Large intestine (tissue), 3 donors: Measurements from ENCODE around the gene PRPH. TPM values are rescaled to one million over a fixed set of nuclear protein-coding genes. Genes with fewer than 3 reads are reported as not detected.
"Not testable (repeated sequence)": the region's sequence is repeated elsewhere in the genome, so short reads cannot be mapped to it uniquely, and the experiment has no call there.

Experiments used
- DNase-seq, 2 donors: peaks; one replicate each; pipeline versions ENCODE4 v3.0.0 to v3.0.0-alpha.2; 2013
- H3K27ac ChIP-seq: one replicate; pipeline ENCODE4 v1.5.1; 2013; ENCODE audit warnings: low read length
- H3K27me3 ChIP-seq: 2 replicates; pipeline ENCODE4 v1.6.1; 2013; ENCODE audit warnings: low read length; ENCODE audit not compliant: control insufficient read depth, insufficient read depth
- H3K36me3 ChIP-seq: 2 replicates; pipeline ENCODE4 v1.6.1; 2013; ENCODE audit warnings: low read length; ENCODE audit not compliant: control insufficient read depth, insufficient read depth
- H3K4me1 ChIP-seq: one replicate; pipeline ENCODE4 v1.6.1; 2013; ENCODE audit warnings: low read length; ENCODE audit not compliant: control insufficient read depth, insufficient read depth
- H3K4me3 ChIP-seq: one replicate; pipeline ENCODE4 v1.5.1; 2013; ENCODE audit warnings: low read length
- H3K9me3 ChIP-seq: one replicate; pipeline ENCODE4 v1.6.1; 2013; ENCODE audit warnings: mild to moderate bottlenecking, low read depth, low read length, moderate library complexity; ENCODE audit not compliant: control insufficient read depth
- WGBS: methylation state at CpG from one replicate; pipeline ENCODE4 v1.1.5; 2013; ENCODE audit warnings: low lambda C conversion rate; ENCODE audit not compliant: insufficient coverage; 5-methylcytosine and 5-hydroxymethylcytosine counted together
- polyA plus RNA-seq: library from polyadenylated mRNA; unstranded; fragments of 120-200 nt; gene quantifications from one replicate; pipeline ENCODE4 v1.2.1, GENCODE V29; 2013

The PRPH gene
- polyA plus RNA-seq, 1 donor, result 115 TPM

DNA sequence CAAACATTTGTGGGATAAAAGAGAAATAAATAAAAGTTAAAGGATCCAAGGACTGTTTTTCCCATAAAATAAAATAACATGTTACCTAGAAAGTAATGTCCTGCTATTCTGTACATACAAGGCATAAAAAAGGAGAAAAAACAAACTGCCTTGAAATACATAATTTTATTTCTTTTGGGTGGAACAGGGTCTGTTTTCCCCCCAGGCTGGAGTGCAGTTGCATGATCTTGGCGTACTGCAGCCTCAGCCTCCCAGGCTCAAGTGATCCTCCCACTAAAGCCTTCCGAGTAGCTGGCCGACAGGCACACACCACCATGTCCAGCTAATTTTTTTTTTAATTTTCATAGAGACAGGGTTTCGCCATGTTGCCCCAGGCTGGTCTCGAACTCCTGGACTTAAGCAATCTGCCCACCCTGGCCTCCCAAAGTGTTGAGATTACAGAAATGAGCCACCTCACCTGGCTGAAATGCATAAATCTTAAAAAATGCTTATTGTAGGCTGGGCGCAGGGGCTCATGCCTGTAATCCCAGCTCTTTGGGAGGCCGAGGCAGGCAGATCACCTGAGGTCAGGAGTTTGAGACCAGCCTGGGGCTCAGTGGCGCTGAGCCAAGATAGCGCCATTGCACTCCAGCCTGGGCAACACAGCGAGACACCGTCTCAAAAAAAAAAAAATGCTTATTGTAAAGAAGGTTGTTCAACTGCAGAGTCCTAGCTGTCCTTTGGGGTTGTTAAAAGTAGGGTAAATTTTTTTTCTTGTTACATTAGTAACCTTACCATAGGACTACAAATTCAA, 34.2 kb upstream of the PRPH start:
- H3K4me1 ChIP-seq, result peaks cover 2% of the 10 kb centered on the region
- no peaks in the 10 kb centered on the region for H3K27me3 ChIP-seq
- WGBS, result 100% methylated on average over 3 of the region's 11 CpGs
- no peak for DNase-seq
- no peak overlapping the region for H3K4me3 ChIP-seq
- no peak overlapping the region for H3K27ac ChIP-seq
- peaks cover under 1% of the 10 kb centered on the region for H3K9me3 ChIP-seq
- H3K36me3 ChIP-seq, result no peaks in the 10 kb centered on the region

DNA sequence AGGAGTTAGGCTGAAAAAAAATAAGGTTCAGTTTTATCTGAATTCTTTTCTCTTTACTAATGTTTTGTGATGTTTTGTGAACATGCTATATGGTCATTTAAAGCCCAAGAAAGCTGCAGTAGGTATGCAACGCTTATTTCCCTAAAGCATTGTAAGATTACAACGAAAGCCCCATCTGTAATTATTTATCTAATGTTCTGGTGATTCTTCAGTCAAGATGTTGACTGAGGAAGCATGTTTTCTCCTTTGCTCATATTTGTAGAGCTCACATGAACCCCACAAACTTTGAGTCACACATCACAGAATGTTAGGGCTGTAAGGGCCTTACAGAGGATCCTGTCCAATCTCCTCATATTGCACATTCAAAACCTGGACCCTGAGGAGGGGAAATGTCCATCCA, 33.2 kb upstream of the PRPH start:
- H3K4me1 ChIP-seq, result peaks cover 4% of the 10 kb centered on the region
- no peak for DNase-seq
- H3K9me3 ChIP-seq, result peaks cover 10% of the 10 kb centered on the region
- no peak overlapping the region for H3K27ac ChIP-seq
- no peak overlapping the region for H3K4me3 ChIP-seq
- WGBS, result no CpG with 5 or more reads among the region's 2 CpGs
- no peaks in the 10 kb centered on the region for H3K36me3 ChIP-seq
- H3K27me3 ChIP-seq, result no peaks in the 10 kb centered on the region

DNA sequence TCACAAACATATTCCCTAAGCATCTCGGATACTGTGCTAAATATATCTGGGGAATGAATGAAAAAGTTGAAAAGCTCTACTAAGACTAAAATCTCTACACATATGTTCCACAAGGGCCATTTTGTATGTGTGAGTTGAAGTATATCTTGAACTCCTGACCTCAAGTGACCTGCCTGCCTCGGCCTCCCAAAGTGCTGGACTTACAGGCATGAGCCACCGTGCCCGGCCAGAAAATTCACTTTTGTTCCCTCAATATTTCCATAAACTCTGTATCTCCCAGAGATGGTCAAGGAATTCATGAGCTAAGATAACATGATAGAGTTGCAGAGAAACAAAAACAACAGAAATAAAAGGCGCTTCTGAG, 31.6 kb upstream of the PRPH start:
- WGBS, result no CpG with 5 or more reads among the region's 5 CpGs

DNA sequence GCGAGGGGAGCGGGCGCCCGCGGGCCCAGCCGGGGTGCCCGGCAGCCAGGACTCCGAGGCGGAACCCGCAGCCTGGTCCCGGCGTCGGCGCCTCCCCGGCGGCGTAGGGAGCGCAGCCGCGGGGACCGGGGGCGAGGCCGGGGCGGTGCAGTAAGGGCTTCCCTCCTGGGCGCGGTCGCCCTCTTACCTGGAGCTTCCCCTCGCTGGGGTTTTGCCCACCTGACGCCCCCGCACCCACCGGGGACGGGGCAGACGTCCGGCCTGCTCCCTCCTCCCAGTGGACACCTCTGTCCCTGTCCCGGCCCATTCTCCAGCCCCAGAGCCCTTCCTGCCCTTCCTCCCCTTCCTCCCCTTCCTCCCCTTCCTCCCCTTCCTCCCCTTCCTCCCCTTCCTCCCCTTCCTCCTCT, 30.5 kb upstream of the PRPH start:
- peaks cover 23% of the 10 kb centered on the region for H3K4me1 ChIP-seq
- no peak for DNase-seq
- no CpG with 5 or more reads among the region's 35 CpGs for WGBS

More for the DNA sequence above, 31.6 kb upstream of the PRPH start:
- no peak overlapping the region for H3K27ac ChIP-seq
- peaks cover 3% of the 10 kb centered on the region for H3K36me3 ChIP-seq
- peaks cover 10% of the 10 kb centered on the region for H3K9me3 ChIP-seq
- no peak overlapping the region for H3K4me3 ChIP-seq
- DNase-seq, result no peak
- no peaks in the 10 kb centered on the region for H3K27me3 ChIP-seq
- peaks cover 17% of the 10 kb centered on the region for H3K4me1 ChIP-seq

DNA sequence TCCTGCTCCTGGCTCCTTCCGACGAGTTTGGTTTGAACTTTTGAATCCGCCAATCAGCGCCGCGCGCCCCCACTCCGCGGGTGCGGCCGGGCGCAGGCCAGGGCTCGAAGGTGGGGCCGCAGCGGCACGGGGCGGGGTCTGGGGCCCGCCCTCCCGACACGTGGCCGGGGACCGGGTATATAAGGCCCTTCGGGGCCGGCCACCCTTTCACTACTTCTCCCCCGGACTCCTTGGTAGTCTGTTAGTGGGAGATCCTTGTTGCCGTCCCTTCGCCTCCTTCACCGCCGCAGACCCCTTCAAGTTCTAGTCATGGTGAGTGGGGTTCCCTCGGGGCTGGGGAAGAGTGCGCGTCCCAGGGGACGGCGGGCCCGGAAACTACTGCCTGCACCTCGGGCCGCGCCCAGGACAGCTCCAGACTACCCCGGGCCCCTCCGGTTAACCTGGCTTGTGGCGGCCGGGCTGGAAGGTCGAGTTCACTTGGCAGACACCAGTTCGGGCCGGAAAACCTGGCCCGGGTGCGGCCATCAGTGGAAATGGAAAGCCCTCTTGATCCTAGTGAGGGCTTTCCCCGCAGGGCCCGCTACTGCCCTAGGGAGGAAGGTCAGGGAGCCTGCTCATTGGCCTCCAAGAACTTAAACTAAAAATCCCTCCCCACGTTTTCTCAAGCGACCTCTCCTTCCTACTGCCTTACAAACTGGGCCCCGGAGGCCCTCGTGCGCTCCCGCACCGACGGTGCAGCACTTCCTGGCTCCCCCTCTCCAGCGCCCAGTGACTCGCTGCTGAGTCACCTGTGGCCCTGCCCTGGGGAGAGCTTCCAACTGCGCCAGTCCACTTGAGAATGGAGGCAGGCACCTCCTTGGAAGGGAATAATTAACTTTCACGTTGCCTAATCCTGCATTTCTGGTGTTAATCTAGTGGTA, 29.8 kb upstream of the PRPH start, which contains the start of gene TUBA1C:
TSS of gene TUBA1C (plus strand) at position 210 of the 920 bp plus-strand sequence. CDS start at position 310, 100 bp downstream.
- no CpG with 5 or more reads among the region's 61 CpGs for WGBS

More for the DNA sequence above, 30.5 kb upstream of the PRPH start:
- Histone ChIP-seq H3K9me3 (peaks cover 10% of the 10 kb centered on the region), H3K36me3 (peaks cover 3% of the 10 kb centered on the region), H3K27me3 (no peaks in the 10 kb centered on the region), H3K4me3 (peak overlapping the region; percentile 90), H3K27ac (peak overlapping the region; percentile 81)

DNA sequence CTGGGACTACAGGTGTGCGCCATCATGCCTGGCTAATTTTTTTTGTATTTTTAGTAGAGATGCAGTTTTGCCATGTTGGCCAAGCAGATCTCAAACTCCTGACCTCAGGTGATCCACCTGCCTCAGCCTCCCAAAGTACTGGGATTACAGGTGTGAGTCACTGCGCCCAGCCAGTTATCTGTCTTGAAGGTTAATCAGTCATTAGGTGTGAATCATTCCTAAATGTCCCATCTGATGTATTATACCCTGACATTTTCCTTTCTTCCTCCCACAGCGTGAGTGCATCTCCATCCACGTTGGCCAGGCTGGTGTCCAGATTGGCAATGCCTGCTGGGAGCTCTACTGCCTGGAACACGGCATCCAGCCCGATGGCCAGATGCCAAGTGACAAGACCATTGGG, 25.8 kb upstream of the PRPH start:
- not testable (repeated sequence) for H3K4me3 ChIP-seq, H3K27me3 ChIP-seq, H3K27ac ChIP-seq, DNase-seq
- peaks cover 10% of the 10 kb centered on the region for H3K9me3 ChIP-seq
- WGBS, result 100% methylated on average over 1 of the region's 6 CpGs
- H3K36me3 ChIP-seq, result peaks cover 42% of the 10 kb centered on the region
- peaks cover 23% of the 10 kb centered on the region for H3K4me1 ChIP-seq

More for the DNA sequence above, 29.8 kb upstream of the PRPH start, which contains the start of gene TUBA1C:
- Histone ChIP-seq H3K4me1 (peaks cover 23% of the 10 kb centered on the region), H3K27me3 (no peaks in the 10 kb centered on the region), H3K36me3 (peaks cover 10% of the 10 kb centered on the region), H3K4me3 (peak within 1 kb of the TSS; percentile 90), H3K27ac (peak within 1 kb of the TSS; percentile 98), H3K9me3 (peaks cover 10% of the 10 kb centered on the region)
- DNase-seq, result peak; percentile 94 to 97

DNA sequence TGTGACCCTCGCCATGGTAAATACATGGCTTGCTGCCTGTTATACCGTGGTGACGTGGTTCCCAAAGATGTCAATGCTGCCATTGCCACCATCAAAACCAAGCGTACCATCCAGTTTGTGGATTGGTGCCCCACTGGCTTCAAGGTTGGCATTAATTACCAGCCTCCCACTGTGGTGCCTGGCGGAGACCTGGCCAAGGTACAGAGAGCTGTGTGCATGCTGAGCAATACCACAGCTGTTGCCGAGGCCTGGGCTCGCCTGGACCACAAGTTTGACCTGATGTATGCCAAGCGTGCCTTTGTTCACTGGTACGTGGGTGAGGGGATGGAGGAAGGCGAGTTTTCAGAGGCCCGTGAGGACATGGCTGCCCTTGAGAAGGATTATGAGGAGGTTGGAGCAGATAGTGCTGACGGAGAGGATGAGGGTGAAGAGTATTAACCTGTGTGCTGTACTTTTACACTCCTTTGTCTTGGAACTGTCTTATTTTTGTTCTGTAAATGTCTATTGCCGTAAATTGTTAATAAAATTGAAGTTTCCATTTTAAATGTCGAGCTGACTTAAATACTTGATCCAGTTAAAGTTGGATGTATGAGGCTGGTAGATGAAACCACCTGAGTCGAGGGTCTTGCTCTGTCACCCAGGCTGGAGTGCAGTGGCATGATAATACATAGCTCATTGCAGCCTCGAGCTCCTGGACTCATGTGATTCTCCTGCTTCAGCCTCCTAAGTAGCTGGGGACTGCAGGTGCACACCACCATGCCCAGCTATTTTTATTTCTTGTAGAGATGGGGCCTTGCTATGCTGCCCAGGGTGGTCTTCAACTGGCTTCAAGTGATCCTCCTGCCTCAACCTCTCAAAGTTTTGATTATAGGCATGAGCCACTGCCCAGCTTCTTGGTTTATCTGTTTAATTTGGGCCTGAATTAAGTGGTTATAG, 21.9 kb upstream of the PRPH start:
- H3K4me1 ChIP-seq, result peaks cover 6% of the 10 kb centered on the region
- peaks cover 42% of the 10 kb centered on the region for H3K36me3 ChIP-seq

DNA sequence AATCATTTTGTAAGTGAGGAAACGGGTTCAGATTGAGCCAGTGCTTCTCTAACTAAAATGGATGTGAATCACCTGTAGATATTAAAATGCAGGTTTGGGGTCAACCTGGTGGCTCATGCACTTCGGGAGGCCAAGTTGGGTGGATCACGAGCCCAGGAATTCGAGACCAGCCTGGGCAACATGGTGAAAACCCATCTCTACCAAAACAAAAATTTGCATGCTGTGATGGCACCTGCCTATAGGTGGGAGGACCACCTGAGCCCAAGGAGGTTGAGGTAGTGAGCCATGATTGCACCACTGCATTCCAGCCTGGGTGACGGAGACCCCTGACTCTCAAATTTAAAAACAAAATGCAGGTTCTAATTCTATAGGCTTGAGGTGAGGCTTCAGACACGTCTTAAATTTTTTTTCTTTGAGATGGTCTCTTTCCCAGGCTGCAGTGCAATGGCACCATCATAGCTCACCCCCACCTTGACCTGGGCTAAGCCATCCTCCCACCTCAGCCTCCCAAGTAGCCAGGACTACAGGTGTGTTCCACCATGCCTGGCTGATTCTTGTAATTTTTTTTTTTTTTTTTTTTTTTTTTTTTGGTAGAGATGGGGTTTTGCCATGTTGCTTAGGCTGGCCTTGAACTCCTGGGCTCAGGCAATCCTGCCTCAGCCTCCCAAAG, 21.1 kb upstream of the PRPH start:
- H3K4me3 ChIP-seq, result no peak overlapping the region
- WGBS, result no CpG with 5 or more reads among the region's 6 CpGs
- H3K27me3 ChIP-seq, result no peaks in the 10 kb centered on the region
- peaks cover 1% of the 10 kb centered on the region for H3K4me1 ChIP-seq
- no peak overlapping the region for H3K27ac ChIP-seq
- H3K36me3 ChIP-seq, result peaks cover 42% of the 10 kb centered on the region
- no peak for DNase-seq
- H3K9me3 ChIP-seq, result no peaks in the 10 kb centered on the region

More for the DNA sequence above, 21.9 kb upstream of the PRPH start:
- Histone ChIP-seq H3K9me3 (no peaks in the 10 kb centered on the region), H3K4me3 (no peak overlapping the region), H3K27me3 (no peaks in the 10 kb centered on the region), H3K27ac (no peak overlapping the region)
- 92% methylated on average over 5 of the region's 16 CpGs for WGBS
- DNase-seq, result no peak

DNA sequence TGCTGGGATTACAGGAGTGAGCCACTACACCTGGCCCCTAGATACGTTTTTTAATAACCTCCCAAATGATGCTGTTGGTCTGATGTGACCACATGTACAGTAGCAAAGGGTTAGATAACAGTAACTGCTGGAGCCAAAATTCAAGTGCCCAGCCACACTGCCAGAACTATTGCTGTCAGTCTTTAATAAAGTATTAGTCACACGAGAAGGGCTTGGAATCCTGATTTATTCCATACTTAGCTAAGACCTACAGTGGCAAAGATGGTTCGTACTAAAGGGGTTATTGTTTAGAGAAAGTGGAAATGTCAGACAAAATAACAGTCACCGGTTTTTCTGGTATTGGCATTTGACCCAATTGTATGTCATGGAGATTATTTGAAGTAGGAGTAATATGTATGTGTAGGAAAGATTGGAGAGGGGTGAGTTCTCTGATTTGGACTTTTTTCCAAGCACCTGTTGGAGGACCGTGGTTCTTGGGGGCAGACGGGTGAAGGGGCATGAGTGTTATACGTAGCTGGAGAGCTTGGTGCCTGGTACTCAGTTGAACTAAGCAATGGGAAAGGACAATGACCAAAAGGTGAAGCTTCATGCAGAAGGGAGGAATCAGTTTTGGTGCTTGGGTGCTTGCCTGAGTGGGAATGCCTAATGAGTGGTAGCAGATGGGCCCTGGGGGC, 20.4 kb upstream of the PRPH start:
- WGBS, result no CpG with 5 or more reads among the region's 7 CpGs
- Histone ChIP-seq H3K36me3 (peaks cover 41% of the 10 kb centered on the region), H3K9me3 (no peaks in the 10 kb centered on the region), H3K4me3 (no peak overlapping the region), H3K27ac (no peak overlapping the region), H3K27me3 (no peaks in the 10 kb centered on the region), H3K4me1 (no peaks in the 10 kb centered on the region)
- DNase-seq, result no peak
